ENCODE data around the gene ZNF454. TPM values are rescaled to one million over a fixed set of nuclear protein-coding genes. Genes with fewer than 3 reads are reported as not detected.

ZNF454 gene
- total RNA-seq, 1 donor from 2014 or later: 0.32 TPM

DNA sequence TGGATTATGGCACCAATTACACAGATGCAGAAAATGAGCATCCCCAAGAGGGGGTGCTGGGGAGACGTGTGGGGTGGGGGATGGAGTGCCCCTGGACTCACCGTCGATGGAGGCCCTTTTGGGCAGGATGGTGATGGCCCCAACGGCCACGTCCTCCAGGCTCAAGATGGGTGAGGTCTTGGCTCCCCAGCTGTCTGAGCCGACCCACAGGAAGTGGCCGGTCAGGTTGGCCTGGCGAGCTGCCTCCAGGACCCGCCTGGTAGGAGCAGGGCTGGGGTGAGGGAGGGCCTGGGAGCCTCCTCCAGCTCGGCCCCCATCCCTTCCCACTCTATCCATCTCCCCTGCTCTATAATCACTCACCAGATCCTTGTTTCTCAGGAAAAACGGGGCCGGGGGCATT is 49.5 kb downstream of the ZNF454 start:
- peaks cover 18% of the 10 kb centered on the region for H3K9me3 Mint-ChIP-seq (ENCODE audit: low read depth)
- H3K4me3 Mint-ChIP-seq (ENCODE audit: unreplicated experiment): no peak overlapping the region
- no peak for DNase-seq (ENCODE audit: low spot score)
- peaks cover 13% of the 10 kb centered on the region for H3K27me3 Mint-ChIP-seq (ENCODE audit: low read depth)
- no peak overlapping the region for H3K27ac Mint-ChIP-seq (ENCODE audit: unreplicated experiment)
- peaks cover 2% of the 10 kb centered on the region for H3K36me3 Mint-ChIP-seq (ENCODE audit: low read depth)
- TF ChIP-seq, protein P1, sequence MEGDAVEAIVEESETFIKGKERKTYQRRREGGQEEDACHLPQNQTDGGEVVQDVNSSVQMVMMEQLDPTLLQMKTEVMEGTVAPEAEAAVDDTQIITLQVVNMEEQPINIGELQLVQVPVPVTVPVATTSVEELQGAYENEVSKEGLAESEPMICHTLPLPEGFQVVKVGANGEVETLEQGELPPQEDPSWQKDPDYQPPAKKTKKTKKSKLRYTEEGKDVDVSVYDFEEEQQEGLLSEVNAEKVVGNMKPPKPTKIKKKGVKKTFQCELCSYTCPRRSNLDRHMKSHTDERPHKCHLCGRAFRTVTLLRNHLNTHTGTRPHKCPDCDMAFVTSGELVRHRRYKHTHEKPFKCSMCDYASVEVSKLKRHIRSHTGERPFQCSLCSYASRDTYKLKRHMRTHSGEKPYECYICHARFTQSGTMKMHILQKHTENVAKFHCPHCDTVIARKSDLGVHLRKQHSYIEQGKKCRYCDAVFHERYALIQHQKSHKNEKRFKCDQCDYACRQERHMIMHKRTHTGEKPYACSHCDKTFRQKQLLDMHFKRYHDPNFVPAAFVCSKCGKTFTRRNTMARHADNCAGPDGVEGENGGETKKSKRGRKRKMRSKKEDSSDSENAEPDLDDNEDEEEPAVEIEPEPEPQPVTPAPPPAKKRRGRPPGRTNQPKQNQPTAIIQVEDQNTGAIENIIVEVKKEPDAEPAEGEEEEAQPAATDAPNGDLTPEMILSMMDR (IDR thresholded peaks at IDR 0.05): no peak
- peaks cover 3% of the 10 kb centered on the region for H3K4me1 Mint-ChIP-seq (ENCODE audit: low read depth)

DNA sequence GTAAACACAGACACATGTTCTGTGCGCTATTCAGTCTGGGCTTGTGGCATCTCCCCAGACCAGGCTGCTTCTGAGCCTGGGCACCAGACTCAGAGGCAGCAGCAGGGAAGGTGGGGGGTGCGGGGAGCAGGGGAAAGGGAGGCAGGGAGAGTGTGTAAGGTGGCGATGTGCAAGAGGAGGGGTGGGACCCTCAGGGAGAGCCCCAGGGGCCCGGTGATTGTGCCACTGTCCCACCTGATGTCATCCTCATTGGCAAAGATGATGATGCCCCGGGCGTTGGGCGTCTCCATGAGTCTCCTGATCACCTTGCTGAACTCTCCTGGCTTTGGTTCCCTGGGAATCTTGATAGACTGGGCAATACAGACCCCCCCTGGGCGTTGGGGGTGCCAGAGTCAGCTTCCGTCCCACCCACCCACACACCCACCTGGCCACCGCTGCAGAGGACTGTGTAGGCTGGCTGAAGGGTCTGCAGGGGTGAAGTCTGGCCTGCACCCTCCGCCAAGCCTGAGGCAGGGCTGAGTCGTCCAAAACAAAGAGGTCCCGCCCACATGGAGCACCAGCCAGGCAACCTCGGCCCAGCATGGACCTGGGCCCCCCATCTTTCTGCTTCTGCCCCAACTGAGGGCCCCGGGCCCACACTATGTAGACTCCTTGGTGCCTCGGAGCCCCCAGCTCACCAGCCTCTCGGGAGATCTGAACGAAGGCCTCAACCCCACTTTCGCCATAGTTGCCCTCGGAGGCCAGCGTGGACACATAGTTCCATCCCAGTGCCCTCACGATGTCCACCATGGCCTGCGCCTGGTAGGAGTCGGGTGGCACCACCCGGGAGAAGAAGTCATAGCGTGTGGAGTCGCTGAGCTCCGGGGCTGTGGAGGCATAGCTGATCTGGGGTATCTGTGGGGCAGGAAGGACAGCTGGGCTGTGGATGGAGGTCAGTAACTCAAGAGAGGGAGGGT is 50.5 kb downstream of the ZNF454 start:
- no peak overlapping the region for H3K4me3 Mint-ChIP-seq (ENCODE audit: unreplicated experiment)
- H3K9me3 Mint-ChIP-seq (ENCODE audit: low read depth): peaks cover 18% of the 10 kb centered on the region
- H3K27me3 Mint-ChIP-seq (ENCODE audit: low read depth): peaks cover 17% of the 10 kb centered on the region
- no peak overlapping the region for H3K27ac Mint-ChIP-seq (ENCODE audit: unreplicated experiment)
- H3K4me1 Mint-ChIP-seq (ENCODE audit: low read depth): peaks cover 3% of the 10 kb centered on the region
- no peak for DNase-seq (ENCODE audit: low spot score)
- peaks cover 2% of the 10 kb centered on the region for H3K36me3 Mint-ChIP-seq (ENCODE audit: low read depth)
- TF ChIP-seq, protein P1 (IDR thresholded peaks at IDR 0.05): no peak

DNA sequence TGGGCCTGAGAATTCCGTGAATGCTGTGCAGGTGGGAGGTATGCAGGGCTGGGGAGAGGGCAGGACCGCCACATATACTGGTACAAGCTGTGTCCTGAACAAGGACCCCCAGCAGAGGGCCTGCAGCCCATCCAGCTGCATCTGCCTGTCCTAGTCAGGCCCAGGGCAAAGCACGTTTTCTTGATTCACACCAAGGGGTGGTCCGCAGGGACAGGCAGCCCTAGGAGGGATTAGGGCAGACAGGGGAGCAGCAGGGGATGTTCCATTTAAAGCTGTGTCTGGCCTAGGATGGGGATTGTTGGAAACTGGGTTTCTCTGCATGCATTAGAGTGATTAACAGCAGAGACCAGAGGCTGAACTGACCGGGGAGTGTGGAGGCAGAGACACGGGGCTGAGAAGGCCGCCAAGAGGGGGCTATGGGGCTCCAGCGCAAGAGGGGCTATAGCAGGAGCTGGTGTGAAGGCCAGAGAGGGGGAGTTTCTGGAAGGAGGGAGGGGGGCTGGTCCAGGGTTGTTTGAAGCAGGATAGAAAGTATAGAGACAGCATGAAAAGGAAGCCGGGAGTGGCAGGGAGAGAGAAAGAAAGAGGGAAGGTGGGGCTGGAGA is 51.4 kb downstream of the ZNF454 start:
- H3K27ac Mint-ChIP-seq (ENCODE audit: unreplicated experiment): no peak overlapping the region
- peaks cover 2% of the 10 kb centered on the region for H3K36me3 Mint-ChIP-seq (ENCODE audit: low read depth)
- no peak for DNase-seq (ENCODE audit: low spot score)
- H3K4me3 Mint-ChIP-seq (ENCODE audit: unreplicated experiment): no peak overlapping the region
- peaks cover 3% of the 10 kb centered on the region for H3K4me1 Mint-ChIP-seq (ENCODE audit: low read depth)
- peaks cover 12% of the 10 kb centered on the region for H3K9me3 Mint-ChIP-seq (ENCODE audit: low read depth)
- TF ChIP-seq, protein P1 (IDR thresholded peaks at IDR 0.05): no peak
- peaks cover 17% of the 10 kb centered on the region for H3K27me3 Mint-ChIP-seq (ENCODE audit: low read depth)

DNA sequence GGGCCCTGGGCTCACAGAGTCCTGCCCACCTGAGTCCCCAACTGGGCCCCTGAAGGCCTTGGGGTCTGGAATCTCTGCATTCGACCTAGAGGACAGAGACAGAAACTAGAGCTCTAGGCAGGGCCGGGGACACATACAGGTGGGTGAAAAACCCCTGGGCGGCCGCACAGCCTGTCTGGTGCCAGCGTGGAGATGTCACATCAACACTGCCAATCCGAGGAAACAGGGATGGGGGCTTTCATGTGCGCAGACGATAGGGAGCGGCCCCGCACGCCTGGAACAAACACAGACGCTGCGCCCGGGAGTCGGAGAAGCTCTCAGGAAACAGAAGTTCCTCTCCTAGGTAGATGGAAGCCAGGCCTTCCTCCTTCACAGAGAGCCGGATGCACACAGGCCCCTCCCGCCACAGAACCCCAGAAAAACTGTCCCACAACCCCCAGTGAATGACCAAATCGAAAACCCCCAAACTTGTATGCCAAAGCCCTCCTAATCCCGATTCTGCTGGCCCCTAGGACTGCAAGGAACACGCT is 52.3 kb downstream of the ZNF454 start:
- peaks cover 2% of the 10 kb centered on the region for H3K36me3 Mint-ChIP-seq (ENCODE audit: low read depth)
- TF ChIP-seq, protein P1 (IDR thresholded peaks at IDR 0.05): no peak
- no peak overlapping the region for H3K4me3 Mint-ChIP-seq (ENCODE audit: unreplicated experiment)

DNA sequence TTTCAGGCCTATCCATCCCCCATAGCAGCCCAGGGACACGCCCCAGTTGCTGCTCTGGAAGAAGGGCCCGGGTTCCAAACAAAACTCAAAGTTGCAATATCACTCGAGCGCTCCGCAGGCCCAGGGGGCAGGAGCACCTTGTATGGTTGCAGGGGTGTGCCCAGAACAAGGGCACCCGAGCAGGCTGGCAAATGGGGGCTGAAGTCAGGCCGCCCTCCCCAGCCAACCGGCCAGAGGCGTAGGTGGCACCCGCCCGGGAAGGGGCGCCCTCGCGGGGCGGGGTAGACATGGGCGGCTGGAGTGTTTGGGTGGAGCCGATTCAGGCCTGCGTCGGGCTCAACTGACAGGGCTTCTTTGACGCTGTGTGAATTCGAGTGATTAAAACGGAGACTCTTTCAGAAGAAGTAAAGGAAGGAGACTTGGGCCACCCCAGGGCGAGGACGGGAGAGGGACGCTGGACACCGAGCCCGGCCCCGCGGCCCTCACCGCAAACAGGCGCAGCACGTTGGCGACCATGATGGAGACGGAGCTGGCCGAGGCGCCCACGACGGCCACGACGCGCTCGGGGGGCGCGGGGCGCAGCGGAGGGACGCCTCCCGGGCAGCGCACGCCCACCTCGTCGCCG is 53.1 kb downstream of the ZNF454 start:
- Mint-ChIP-seq H3K4me3 (ENCODE audit: unreplicated experiment) (no peak overlapping the region), H3K36me3 (ENCODE audit: low read depth) (peaks cover 2% of the 10 kb centered on the region), H3K9me3 (ENCODE audit: low read depth) (peaks cover 16% of the 10 kb centered on the region), H3K27ac (ENCODE audit: unreplicated experiment) (no peak overlapping the region), H3K4me1 (ENCODE audit: low read depth) (peaks cover 3% of the 10 kb centered on the region), H3K27me3 (ENCODE audit: low read depth) (peaks cover 17% of the 10 kb centered on the region)
- no peak for DNase-seq (ENCODE audit: low spot score)
- TF ChIP-seq, protein P1 (IDR thresholded peaks at IDR 0.05): no peak

More for the DNA sequence above, 52.3 kb downstream of the ZNF454 start:
- H3K27ac Mint-ChIP-seq (ENCODE audit: unreplicated experiment): no peak overlapping the region
- H3K4me1 Mint-ChIP-seq (ENCODE audit: low read depth): peaks cover 3% of the 10 kb centered on the region
- peaks cover 12% of the 10 kb centered on the region for H3K9me3 Mint-ChIP-seq (ENCODE audit: low read depth)
- DNase-seq (ENCODE audit: low spot score): no peak
- peaks cover 17% of the 10 kb centered on the region for H3K27me3 Mint-ChIP-seq (ENCODE audit: low read depth)
